ENCODE results near the gene FNBP1. TPM values are rescaled to one million over a fixed set of nuclear protein-coding genes. Genes with fewer than 3 reads are reported as not detected.

The FNBP1 gene
- total RNA-seq, 1 donor, result 41.9 TPM

DNA sequence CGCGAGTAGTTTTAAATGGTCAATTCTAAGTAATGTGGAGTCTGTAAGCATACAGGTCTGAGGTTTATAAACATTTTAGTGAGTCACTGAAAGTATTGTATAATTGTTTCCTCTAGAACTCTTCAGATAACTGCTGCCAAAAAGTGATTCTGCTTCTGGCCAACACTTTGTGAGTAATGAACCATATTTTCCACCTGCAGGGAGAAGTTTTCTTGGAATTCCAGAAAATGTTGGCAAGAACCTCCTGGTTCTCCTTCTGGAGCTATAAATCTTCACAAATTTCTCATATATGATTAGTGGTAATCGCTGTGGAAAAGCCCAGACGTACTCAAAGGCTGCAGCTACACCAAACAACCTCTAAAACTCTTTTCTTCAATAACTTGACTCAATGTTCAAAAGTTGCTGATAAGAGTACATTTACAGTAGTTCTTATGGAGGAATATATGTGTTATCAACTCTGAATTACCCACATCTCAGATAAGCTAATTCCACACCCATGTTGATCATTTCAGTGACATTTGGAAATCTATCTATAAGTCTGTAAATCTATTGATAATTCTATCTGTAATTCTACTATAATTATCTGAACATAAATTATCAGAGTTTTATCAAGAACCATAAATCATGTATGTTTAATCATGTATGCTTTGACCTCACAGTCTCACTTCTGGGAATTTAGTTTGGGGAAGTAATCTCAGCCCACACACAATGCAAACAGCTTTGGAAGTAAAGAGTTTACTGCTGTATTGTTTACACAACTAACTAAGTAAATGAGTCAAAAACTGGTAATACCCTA is 74.1 kb downstream of the FNBP1 start:
- peak; percentile 92 for DNase-seq (ENCODE audit: low read depth)
- TF ChIP-seq, protein P1, sequence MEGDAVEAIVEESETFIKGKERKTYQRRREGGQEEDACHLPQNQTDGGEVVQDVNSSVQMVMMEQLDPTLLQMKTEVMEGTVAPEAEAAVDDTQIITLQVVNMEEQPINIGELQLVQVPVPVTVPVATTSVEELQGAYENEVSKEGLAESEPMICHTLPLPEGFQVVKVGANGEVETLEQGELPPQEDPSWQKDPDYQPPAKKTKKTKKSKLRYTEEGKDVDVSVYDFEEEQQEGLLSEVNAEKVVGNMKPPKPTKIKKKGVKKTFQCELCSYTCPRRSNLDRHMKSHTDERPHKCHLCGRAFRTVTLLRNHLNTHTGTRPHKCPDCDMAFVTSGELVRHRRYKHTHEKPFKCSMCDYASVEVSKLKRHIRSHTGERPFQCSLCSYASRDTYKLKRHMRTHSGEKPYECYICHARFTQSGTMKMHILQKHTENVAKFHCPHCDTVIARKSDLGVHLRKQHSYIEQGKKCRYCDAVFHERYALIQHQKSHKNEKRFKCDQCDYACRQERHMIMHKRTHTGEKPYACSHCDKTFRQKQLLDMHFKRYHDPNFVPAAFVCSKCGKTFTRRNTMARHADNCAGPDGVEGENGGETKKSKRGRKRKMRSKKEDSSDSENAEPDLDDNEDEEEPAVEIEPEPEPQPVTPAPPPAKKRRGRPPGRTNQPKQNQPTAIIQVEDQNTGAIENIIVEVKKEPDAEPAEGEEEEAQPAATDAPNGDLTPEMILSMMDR (IDR thresholded peaks at IDR 0.05; ENCODE audit: insufficient read depth, low read depth, low read length), result no peak
- H3K4me3 ChIP-seq (ENCODE audit: low read depth, low read length), result no peak overlapping the region

DNA sequence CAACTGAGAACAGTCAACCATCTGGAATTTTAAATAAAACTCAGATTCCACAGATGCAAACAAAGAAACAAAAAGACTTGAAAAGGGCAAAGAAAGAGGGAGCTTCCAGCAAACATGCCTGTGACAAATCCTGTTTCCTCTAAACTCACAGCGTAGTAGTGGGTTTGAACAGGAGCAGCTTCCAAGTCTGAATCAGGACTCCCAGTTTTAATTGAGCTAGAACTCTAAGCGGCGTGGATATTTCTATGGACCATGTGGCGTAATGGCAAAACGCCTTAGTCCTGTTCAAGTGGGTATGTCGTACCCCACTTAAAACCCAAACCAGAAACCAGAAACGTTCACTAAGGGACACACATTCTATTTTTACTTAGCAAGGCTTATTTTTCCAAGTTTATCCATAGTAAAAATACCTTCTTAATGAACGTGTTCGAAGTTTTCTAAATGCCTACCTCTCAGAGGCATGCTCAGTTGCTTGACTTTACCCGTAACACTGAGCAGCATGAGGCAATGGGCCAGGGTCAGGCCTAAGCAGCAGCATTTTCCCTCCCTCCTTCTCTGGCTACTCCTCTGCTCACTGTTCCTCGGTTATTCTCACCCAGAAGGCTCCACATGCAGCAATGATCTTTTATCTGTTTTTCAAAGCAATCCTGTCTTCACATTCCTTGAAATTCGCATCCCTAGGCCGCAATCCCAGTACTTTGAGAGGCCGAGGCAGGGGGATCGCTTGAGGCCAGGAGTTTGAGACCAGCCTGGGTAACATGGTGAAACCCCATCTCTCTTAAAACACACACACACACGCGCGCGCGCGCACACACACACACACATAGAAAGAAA is 77.9 kb downstream of the FNBP1 start:
- peak; percentile 85 for DNase-seq (ENCODE audit: low read depth)
- TF ChIP-seq, protein P1 (IDR thresholded peaks at IDR 0.05; ENCODE audit: insufficient read depth, low read depth, low read length), result no peak
- no peak overlapping the region for H3K4me3 ChIP-seq (ENCODE audit: low read depth, low read length)

- TF ChIP-seq, protein P1 (IDR thresholded peaks at IDR 0.05; ENCODE audit: insufficient read depth, low read depth, low read length), result no peak
- peak; percentile 76 for DNase-seq (ENCODE audit: low read depth)
- peak overlapping the region; percentile 56 for H3K4me3 ChIP-seq (ENCODE audit: low read depth, low read length)
Measured at GRCh38 chr9:129962889-129963703, 79.9 kb downstream of the FNBP1 start.

DNA sequence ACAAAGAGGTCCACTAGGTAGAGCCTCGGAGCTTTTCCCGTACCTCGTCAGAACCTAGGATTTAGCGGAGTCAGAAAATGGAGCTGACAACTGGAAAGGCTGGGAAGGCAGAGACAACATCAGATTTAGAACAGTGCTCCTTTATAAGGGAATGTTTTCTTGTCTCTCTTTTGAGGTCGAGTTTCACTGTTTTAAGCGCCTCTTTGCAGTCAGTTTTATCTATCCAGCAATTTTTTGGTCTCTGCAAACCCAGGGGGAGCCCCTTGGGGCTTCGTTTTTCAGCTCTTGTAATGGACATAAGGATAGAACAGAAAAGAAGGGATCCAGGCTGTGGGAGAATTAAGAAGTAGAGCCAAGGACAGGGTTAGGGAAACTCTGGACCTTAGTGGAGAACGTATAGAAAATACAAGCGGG is 80.5 kb downstream of the FNBP1 start:
- H3K4me3 ChIP-seq (ENCODE audit: low read depth, low read length), result peak overlapping the region; percentile 56
- peak; percentile 23 for DNase-seq (ENCODE audit: low read depth)
- TF ChIP-seq, protein P1 (IDR thresholded peaks at IDR 0.05; ENCODE audit: insufficient read depth, low read depth, low read length), result no peak

DNA sequence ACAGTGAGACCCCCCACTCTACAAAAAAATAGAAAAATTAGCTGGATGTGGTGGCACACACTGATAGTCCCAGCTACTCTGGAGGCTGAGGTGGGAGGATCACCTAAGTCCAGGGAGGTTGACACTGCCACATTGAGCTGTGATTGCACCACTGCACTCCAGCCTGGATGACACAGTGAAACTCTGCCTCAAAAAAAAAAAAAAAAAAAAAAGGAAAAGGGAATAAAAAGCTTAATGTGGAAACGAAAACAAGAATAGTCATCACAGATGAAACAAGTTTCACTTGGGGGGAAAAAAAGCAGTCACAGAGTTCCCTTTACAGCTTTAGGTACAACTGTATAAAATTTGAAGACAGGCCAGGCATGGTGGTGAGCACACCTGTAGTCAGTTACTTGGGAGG is 84.2 kb downstream of the FNBP1 start:
- DNase-seq (ENCODE audit: low read depth), result no peak

More for the DNA sequence above, 84.2 kb downstream of the FNBP1 start:
- H3K4me3 ChIP-seq (ENCODE audit: low read depth, low read length), result no peak overlapping the region
- TF ChIP-seq, protein P1 (IDR thresholded peaks at IDR 0.05; ENCODE audit: insufficient read depth, low read depth, low read length), result no peak

Measured in fibroblast of villous mesenchyme (primary cell).